ENCODE measurements around the gene DHRS12.

The DHRS12 gene

GRCh38 chr13:51734786-51735185 is 69.2 kb downstream of the DHRS12 start:
- Histone ChIP-seq H3K9me3 (no peaks in the 10 kb centered on the region), H3K4me3 (no peak overlapping the region), H3K36me3 (peaks cover 40% of the 10 kb centered on the region), H3K9ac (no peak overlapping the region), H4K20me1 (no peaks in the 10 kb centered on the region), H3K27ac (no peak overlapping the region), H3K4me2 (no peak overlapping the region), H3K27me3 (no peaks in the 10 kb centered on the region), H3K4me1 (no peaks in the 10 kb centered on the region)
- TF ChIP-seq Cebpa-rat (IDR thresholded peaks at IDR 0.05): no peak

GRCh38 chr13:51733374-51734298 is 70.3 kb downstream of the DHRS12 start:
- Histone ChIP-seq H3K9me3 (no peaks in the 10 kb centered on the region), H3K36me3 (peaks cover 34% of the 10 kb centered on the region), H3K4me1 (no peaks in the 10 kb centered on the region), H3K9ac (no peak overlapping the region), H4K20me1 (no peaks in the 10 kb centered on the region), H3K4me3 (no peak overlapping the region), H3K27me3 (no peaks in the 10 kb centered on the region), H3K27ac (no peak overlapping the region), H3K4me2 (no peak overlapping the region)
- no peak for TF ChIP-seq Cebpa-rat (IDR thresholded peaks at IDR 0.05)

GRCh38 chr13:51731759-51732158 is 72.2 kb downstream of the DHRS12 start:
- no peaks in the 10 kb centered on the region for H3K4me1 ChIP-seq
- H3K36me3 ChIP-seq: peaks cover 39% of the 10 kb centered on the region
- H3K4me2 ChIP-seq: no peak overlapping the region
- no peaks in the 10 kb centered on the region for H3K27me3 ChIP-seq
- H3K9me3 ChIP-seq: no peaks in the 10 kb centered on the region
- no peak overlapping the region for H3K9ac ChIP-seq
- no peak for TF ChIP-seq Cebpa-rat (IDR thresholded peaks at IDR 0.05)
- no peak overlapping the region for H3K27ac ChIP-seq
- no peaks in the 10 kb centered on the region for H4K20me1 ChIP-seq
- H3K4me3 ChIP-seq: no peak overlapping the region

GRCh38 chr13:51730927-51731326 is 73.0 kb downstream of the DHRS12 start:
- H3K9ac ChIP-seq: no peak overlapping the region
- no peak overlapping the region for H3K4me2 ChIP-seq
- no peaks in the 10 kb centered on the region for H4K20me1 ChIP-seq
- no peak for TF ChIP-seq Cebpa-rat (IDR thresholded peaks at IDR 0.05)
- no peaks in the 10 kb centered on the region for H3K4me1 ChIP-seq
- no peak overlapping the region for H3K4me3 ChIP-seq
- H3K27ac ChIP-seq: no peak overlapping the region
- no peaks in the 10 kb centered on the region for H3K27me3 ChIP-seq
- H3K36me3 ChIP-seq: peaks cover 37% of the 10 kb centered on the region
- H3K9me3 ChIP-seq: no peaks in the 10 kb centered on the region

- H3K36me3 ChIP-seq: peaks cover 28% of the 10 kb centered on the region
- H3K4me1 ChIP-seq: no peaks in the 10 kb centered on the region
- no peaks in the 10 kb centered on the region for H3K9me3 ChIP-seq
- H4K20me1 ChIP-seq: no peaks in the 10 kb centered on the region
- no peak for TF ChIP-seq Cebpa-rat (IDR thresholded peaks at IDR 0.05)
- no peak overlapping the region for H3K9ac ChIP-seq
- H3K4me3 ChIP-seq: no peak overlapping the region
- H3K27ac ChIP-seq: no peak overlapping the region
- no peak overlapping the region for H3K4me2 ChIP-seq
- no peaks in the 10 kb centered on the region for H3K27me3 ChIP-seq
Measured at GRCh38 chr13:51729866-51730553, 74.0 kb downstream of the DHRS12 start.

GRCh38 chr13:51728972-51729371 is 75.0 kb downstream of the DHRS12 start:
- H3K27ac ChIP-seq: no peak overlapping the region
- TF ChIP-seq Cebpa-rat (IDR thresholded peaks at IDR 0.05): no peak

GRCh38 chr13:51728275-51728673 is 75.7 kb downstream of the DHRS12 start:
- Histone ChIP-seq H3K4me1 (no peaks in the 10 kb centered on the region), H3K27me3 (no peaks in the 10 kb centered on the region), H3K9ac (no peak overlapping the region), H4K20me1 (no peaks in the 10 kb centered on the region), H3K4me2 (no peak overlapping the region), H3K36me3 (peaks cover 25% of the 10 kb centered on the region), H3K4me3 (no peak overlapping the region), H3K9me3 (no peaks in the 10 kb centered on the region), H3K27ac (no peak overlapping the region)
- no peak for TF ChIP-seq Cebpa-rat (IDR thresholded peaks at IDR 0.05)

More at GRCh38 chr13:51728972-51729371, 75.0 kb downstream of the DHRS12 start:
- H3K4me1 ChIP-seq: no peaks in the 10 kb centered on the region
- no peaks in the 10 kb centered on the region for H3K9me3 ChIP-seq
- H3K9ac ChIP-seq: no peak overlapping the region
- H3K4me2 ChIP-seq: no peak overlapping the region
- H3K27me3 ChIP-seq: no peaks in the 10 kb centered on the region
- no peak overlapping the region for H3K4me3 ChIP-seq
- H3K36me3 ChIP-seq: peaks cover 25% of the 10 kb centered on the region
- no peaks in the 10 kb centered on the region for H4K20me1 ChIP-seq

- H3K4me2 ChIP-seq: no peak overlapping the region
- no peak overlapping the region for H3K9ac ChIP-seq
- no peaks in the 10 kb centered on the region for H3K9me3 ChIP-seq
- no peaks in the 10 kb centered on the region for H3K4me1 ChIP-seq
- no peak for TF ChIP-seq Cebpa-rat (IDR thresholded peaks at IDR 0.05)
- H3K36me3 ChIP-seq: peaks cover 25% of the 10 kb centered on the region
- no peaks in the 10 kb centered on the region for H4K20me1 ChIP-seq
- no peak overlapping the region for H3K27ac ChIP-seq
- no peaks in the 10 kb centered on the region for H3K27me3 ChIP-seq
- no peak overlapping the region for H3K4me3 ChIP-seq
Measured at GRCh38 chr13:51727634-51728274, 76.2 kb downstream of the DHRS12 start.

- Histone ChIP-seq H3K27me3 (no peaks in the 10 kb centered on the region), H3K4me3 (no peak overlapping the region), H4K20me1 (no peaks in the 10 kb centered on the region), H3K4me2 (no peak overlapping the region), H3K4me1 (no peaks in the 10 kb centered on the region), H3K9ac (no peak overlapping the region), H3K9me3 (no peaks in the 10 kb centered on the region), H3K27ac (no peak overlapping the region), H3K36me3 (peaks cover 25% of the 10 kb centered on the region)
- TF ChIP-seq Cebpa-rat (IDR thresholded peaks at IDR 0.05): no peak
Measured at GRCh38 chr13:51726446-51727193, 77.3 kb downstream of the DHRS12 start.

Data from BLaER1 (cell line).